ENCODE results near the gene FADD.

FADD gene

GRCh38 chr11:70233034-70233433 is 29.9 kb downstream of the FADD start:
- DNase-seq (ENCODE audit: low read depth, low spot score): no peak

- no peak for DNase-seq (ENCODE audit: low read depth, low spot score)
Observed at GRCh38 chr11:70233511-70233934, 30.4 kb downstream of the FADD start.

DNA sequence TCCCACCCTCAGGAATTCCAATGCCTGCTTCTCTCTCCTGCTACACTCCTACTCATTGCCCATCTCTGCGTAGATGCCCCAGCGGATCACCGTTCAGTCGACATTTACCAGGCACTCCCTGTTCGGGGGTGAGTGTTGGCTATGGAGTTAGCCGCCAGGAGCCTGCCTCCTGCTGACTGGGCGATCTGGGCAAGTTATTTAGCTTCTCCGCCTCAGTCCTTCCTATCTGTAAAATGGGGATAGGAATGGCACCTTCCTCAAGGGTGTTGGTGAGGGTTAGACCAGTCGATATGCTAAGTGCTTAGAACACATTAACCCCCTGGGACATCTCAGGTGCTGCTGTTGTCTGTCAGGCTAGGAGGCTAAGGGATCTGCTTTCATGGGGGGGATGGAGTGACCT is 30.9 kb downstream of the FADD start:
- DNase-seq (ENCODE audit: low read depth, low spot score): no peak

GRCh38 chr11:70240337-70240736 is 37.2 kb downstream of the FADD start:
- no peak for DNase-seq (ENCODE audit: low read depth, low spot score)

DNA sequence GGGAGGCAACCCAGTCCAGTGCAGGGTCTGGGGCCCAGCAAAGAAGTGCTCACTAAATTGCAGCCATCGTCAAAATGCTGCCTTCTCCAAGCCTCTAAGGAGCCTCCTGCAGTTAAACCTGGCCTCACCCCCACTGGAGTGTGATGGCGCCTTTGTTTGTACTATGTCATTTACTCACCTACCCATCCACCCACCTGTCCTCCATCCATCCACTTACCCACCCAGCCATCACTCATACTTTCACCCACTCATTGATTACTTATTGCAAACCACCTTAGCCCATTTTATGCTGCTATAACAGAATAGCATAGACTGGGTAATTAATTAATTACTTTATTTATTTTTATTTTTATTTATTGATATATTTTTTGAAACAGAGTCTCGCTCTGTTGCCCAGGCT is 38.6 kb downstream of the FADD start:
- no peak for DNase-seq (ENCODE audit: low read depth, low spot score)

DNA sequence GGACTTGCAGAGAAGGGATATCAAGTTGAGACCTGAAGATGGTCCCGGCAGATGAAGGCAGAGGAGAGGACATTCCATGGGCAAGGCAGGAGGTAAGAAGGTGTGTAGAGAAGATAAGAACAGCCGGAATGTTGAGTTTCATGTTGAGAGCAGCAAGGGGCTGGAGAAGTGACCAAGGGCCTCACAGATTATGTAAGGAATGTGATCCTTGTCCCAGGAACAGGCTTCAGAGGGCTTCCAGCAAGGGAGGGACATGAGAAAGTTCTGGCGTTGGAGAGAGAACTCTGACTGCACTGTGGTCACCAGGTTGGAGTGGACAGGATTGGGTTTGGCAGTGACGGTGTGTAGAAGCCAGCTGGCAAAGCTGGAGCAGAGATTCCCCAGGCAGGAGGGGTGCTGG is 39.8 kb downstream of the FADD start:
- no peak for DNase-seq (ENCODE audit: low read depth, low spot score)

DNA sequence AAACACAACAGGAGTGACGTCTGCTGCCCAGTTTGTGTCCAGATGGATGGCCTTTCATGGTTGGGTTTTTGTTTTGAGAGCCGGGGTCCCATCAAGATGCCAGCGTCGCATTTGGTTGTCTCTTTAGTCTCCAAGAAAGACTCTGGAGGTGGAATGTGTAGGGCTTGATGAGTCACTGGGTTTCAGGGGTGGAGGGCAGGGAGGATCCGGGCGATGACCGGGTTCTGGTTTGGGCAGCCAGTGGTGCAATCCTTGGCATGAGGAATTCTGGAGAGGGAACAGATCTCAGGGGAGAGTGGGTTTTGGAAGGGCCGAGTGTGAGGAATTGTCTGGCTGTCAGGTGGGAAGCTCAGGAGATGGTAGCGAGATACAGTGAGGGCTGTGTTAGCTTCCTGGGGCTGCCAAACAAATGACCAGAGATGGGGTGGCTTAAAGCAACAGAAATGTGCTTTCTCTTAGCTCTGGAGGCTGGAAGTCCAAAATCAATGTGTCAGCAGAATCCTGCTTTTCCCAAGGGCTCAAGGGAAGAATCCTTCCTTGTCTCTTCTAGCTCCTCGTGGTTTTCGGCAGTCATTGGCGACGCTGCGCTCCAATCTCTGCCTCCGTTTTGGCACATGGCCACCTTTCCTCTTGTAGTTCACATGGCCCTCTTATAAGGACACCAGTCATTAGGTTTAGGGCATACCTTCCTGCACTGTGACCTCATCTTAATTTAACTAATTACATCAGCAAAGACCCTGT is 41.0 kb downstream of the FADD start:
- DNase-seq (ENCODE audit: low read depth, low spot score): no peak

DNA sequence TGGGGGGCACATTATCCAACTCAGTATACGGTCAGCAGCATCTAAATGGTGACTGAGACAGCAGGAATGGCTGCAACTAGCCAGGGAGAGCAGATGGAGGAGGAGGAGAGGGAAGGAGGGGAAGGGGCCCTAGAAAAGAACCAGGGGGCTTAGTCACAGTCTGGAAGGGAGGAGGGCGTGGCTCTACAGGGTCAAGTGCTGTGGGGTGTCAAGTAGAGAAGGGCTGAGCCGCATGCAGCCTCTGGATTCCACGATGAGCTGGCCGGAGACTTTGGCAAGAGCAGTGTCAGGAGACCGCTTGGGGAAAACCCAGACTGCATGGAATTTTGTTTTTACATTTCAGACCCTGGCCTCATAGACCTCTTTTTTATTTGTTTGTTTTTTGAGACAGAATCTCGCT is 41.6 kb downstream of the FADD start:
- DNase-seq (ENCODE audit: low read depth, low spot score): peak; percentile 46

- no peak for DNase-seq (ENCODE audit: low read depth, low spot score)
Observed at GRCh38 chr11:70246196-70246595, 43.1 kb downstream of the FADD start.

GRCh38 chr11:70247042-70247709 is 44.1 kb downstream of the FADD start:
- no peak for DNase-seq (ENCODE audit: low read depth, low spot score)

DNA sequence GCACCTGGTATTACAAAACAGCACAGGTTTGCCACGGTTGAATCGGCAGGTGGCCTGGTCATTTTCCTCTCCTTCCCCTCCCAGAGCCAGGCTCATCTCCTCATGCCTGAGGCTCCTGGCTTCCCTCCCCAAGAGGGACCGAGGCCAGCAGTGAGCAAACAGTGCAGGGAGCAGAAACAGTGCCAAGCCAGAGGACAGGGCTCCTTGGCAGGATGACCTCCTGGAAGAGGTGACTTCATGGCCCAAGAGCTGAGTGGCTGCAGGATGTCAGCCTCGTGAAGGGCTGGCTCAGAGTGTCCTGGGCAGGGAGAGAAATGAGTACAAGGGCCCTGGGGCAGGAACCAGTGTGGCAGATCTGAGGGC is 44.6 kb downstream of the FADD start:
- no peak for DNase-seq (ENCODE audit: low read depth, low spot score)

- no peak for DNase-seq (ENCODE audit: low read depth, low spot score)
Observed at GRCh38 chr11:70250876-70251658, 48.0 kb downstream of the FADD start.

GRCh38 chr11:70251659-70252321 is 48.7 kb downstream of the FADD start:
- DNase-seq (ENCODE audit: low read depth, low spot score): no peak

- DNase-seq (ENCODE audit: low read depth, low spot score): no peak
Observed at GRCh38 chr11:70252844-70253243, 49.7 kb downstream of the FADD start.

DNA sequence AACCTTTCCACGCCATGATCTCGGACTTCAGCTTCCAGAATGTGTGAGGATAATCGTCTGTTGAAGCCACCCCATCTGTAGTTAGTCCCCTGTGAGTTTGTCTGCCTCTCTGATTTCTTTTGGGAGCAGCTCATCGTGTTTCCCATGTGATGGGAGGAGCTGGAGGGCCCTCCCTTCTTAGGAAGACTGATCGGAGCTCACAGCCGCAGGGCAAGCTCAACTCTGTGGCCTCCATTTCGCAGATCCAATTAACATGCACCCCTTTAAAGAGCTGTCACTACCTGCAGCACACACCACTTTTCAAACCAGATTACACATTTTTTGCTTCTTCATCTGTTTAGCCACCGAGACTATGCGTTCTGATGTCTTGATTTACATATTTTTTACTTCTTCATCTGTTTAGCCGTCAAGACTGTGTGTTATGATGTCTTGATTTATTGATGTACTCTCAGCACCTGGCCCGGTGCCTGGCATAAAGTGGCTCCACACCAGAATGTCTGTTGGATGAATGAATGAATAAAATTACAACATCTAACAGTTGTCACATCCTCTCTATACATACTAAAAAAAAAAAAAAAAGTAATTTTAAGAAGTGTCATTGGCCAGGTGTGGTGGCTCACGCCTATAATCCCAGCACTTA is 52.5 kb downstream of the FADD start:
- no peak for DNase-seq (ENCODE audit: low read depth, low spot score)

Data from smooth muscle cell of the brain vasculature (primary cell).